Heart left ventricle (tissue), 16 donors: ENCODE data around the gene LSP1. TPM values are rescaled to one million over a fixed set of nuclear protein-coding genes. Genes with fewer than 3 reads are reported as not detected.
"Not testable (repeated sequence)": the region's sequence is repeated elsewhere in the genome, so short reads cannot be mapped to it uniquely, and the experiment has no call there.

Source experiments
- ATAC-seq, 4 donors: fragments of 200-7000 bp; cut with Tn5 transposase; one replicate each; pipeline ENCODE4 v1.9.1; 2020 to 2022; ENCODE audit warnings: moderate library complexity in 4 of 4, mild to moderate bottlenecking in 3 of 4, moderate number of reproducible peaks in 1 of 4
- DNase-seq, 5 donors: peaks; one replicate each; pipeline ENCODE4 v3.0.0-alpha.2; 2020
- H3K27ac ChIP-seq, 12 donors: fragments of 200-600 bp; sonication (generic) in 4 of 12; one replicate each; pipeline versions ENCODE4 v1.5.0 to v1.8.0; 2016 to 2022; ENCODE audit warnings: mild to moderate bottlenecking in 2 of 12
- H3K27me3 ChIP-seq, 9 donors: fragments of 200-600 bp; sonication (generic) in 2 of 9; one replicate each; pipeline versions ENCODE4 v1.5.1 to v1.8.0; 2016 to 2022; ENCODE audit warnings: mild to moderate bottlenecking in 3 of 9
- H3K36me3 ChIP-seq, 9 donors: fragments of 200-600 bp; sonication (generic) in 2 of 9; one replicate each; pipeline versions ENCODE4 v1.5.0 to v1.8.0; 2018 to 2022; ENCODE audit warnings: mild to moderate bottlenecking in 2 of 9
- H3K4me1 ChIP-seq, 12 donors: fragments of 200-600 bp; sonication (generic) in 4 of 12; one replicate each; pipeline versions ENCODE4 v1.5.0 to v1.8.0; 2016 to 2022; ENCODE audit warnings: mild to moderate bottlenecking in 3 of 12
- H3K4me3 ChIP-seq, 12 donors: fragments of 200-600 bp; sonication (generic) in 4 of 12; one replicate each; pipeline versions ENCODE4 v1.5.0 to v1.8.0; 2017 to 2022; ENCODE audit warnings: mild to moderate bottlenecking in 9 of 12, moderate library complexity in 4 of 12
- H3K9me3 ChIP-seq, 12 donors: fragments of 200-600 bp; sonication (generic) in 4 of 12; one replicate each; pipeline versions ENCODE4 v1.5.0 to v1.8.0; 2016 to 2022; ENCODE audit warnings: mild to moderate bottlenecking in 1 of 12
- CTCF ChIP-seq, 12 donors: fragments of 200-600 bp; sonication (generic) in 4 of 12; IDR thresholded peaks; one replicate each; pipeline versions ENCODE4 v1.5.0 to v1.8.0; 2018 to 2022; ENCODE audit warnings: antibody characterized with exemption in 12 of 12, mild to moderate bottlenecking in 5 of 12
- POLR2A ChIP-seq, 2 donors: fragments of 450-650 bp; IDR thresholded peaks; one replicate each; pipeline ENCODE4 v1.6.1; 2017; ENCODE audit warnings: antibody characterized with exemption in 2 of 2, mild to moderate bottlenecking in 2 of 2, moderate library complexity in 2 of 2
- WGBS, 4 donors: extraction: QIAGEN DNeasy Blood & Tissue Kit in 2 of 4; methylation state at CpG; one replicate each; pipeline versions ENCODE4 v1.1.5 to v1.1.7; 2013 to 2018; 5-methylcytosine and 5-hydroxymethylcytosine counted together
- intact Hi-C, 10 donors: fragments of 100-400 bp; cut with DNase I; formaldehyde crosslinking; loops; one replicate each; pipeline versions ENCODE4 v1.11.1 to v1.14.2; 2022
- polyA plus RNA-seq, 2 donors: library from polyadenylated mRNA; stranded (reverse); fragments of 200-250 nt; gene quantifications; one replicate each; pipeline ENCODE4 v1.2.3, GENCODE V29; 2013
- total RNA-seq, 9 donors: library from RNA; depleted of rRNA in 2 of 9; stranded (reverse); fragments of >200 nt in 2 of 9; fragmentation: NEBNext Ultra II Directional in 3 of 9; extraction: Animal tissue kit (Norgen Biotek cat#: 25700) in 3 of 9; gene quantifications; one replicate each; pipeline versions ENCODE4 v1.1.0 to v1.2.4, GENCODE V29; 2016 to 2023
- donor health status: ischemic (EF 13 %, LVEDD 7.1; RV severe dilation, severe dysfunction).
- donor health status: healthy with polysubstance abuse.
- donor health status: DM: no; HTN: yes; CAD: no.
- donor health status: DM: no; HTN: no; CAD: no.
- donor health status: ischemic (EF 25% LVEDD 6.9; RV normal size, moderate dysfunction).
- donor health status: ischemic (EF 25% LVEDD 5.7; RV mildly dilated, moderate dysfunction).
- donor health status: healthy.
- donor health status: DM: yes; HTN: yes; CAD: no.
- donor health status: ischemic (EF 35%, LVEDD 5.7; RV mildly dilated, moderate dysfunction).
- donor health status: nonischemic (EF 11% LVEDD 7.7; RV severe dilation, severe dysfunction).
- donor health status: DM: yes; HTN: yes; CAD: no.
- donor health status: PGD.
- donor health status: ischemic (EF 29% LVEDD 5.4; RV normal size, mild dysfunction).
- donor health status: nonischemic (EF 23%, LVEDD 6.1; RV moderate dilation, normal function).

The LSP1 gene
- total and polyA plus RNA-seq, 11 donors, result 10.0 to 86.8 (median 16.4) TPM

- no peak overlapping the region for H3K4me3 ChIP-seq
- intact Hi-C loops, result loop anchor here (2.0 to 10.0 kb wide), 8 partner anchors 34 to 269 kb away; partner anchors contain the start of genes TNNT3 (in 6 of the 10) and TNNI2 (in 3 of the 10)
- TF ChIP-seq CTCF (IDR thresholded peaks at IDR 0.05) (no peak), POLR2A (IDR thresholded peaks at IDR 0.05) (no peak)
- no peaks in the 10 kb centered on the region for H3K27me3 ChIP-seq
- peaks cover 17 to 53% (median 37%) of the 10 kb centered on the region in 12 donors for H3K4me1 ChIP-seq
- H3K27ac ChIP-seq, result peak overlapping the region in 10 of 12 donors; percentile 11 to 99 (median 96)
- no peaks in the 10 kb centered on the region for H3K9me3 ChIP-seq
- WGBS, 4 donors, result 91 to 93% (median 93%) methylated on average over 14 of the region's 14 CpGs
- ATAC-seq (no peak), DNase-seq (peak in 2 of 5 donors; percentile 25 to 57)
- peaks cover 0 to 57% (median 38%) of the 10 kb centered on the region in 9 donors for H3K36me3 ChIP-seq
These were observed 30.7 kb downstream of the LSP1 start for GRCh38 chr11:1883346-1884302.

DNA sequence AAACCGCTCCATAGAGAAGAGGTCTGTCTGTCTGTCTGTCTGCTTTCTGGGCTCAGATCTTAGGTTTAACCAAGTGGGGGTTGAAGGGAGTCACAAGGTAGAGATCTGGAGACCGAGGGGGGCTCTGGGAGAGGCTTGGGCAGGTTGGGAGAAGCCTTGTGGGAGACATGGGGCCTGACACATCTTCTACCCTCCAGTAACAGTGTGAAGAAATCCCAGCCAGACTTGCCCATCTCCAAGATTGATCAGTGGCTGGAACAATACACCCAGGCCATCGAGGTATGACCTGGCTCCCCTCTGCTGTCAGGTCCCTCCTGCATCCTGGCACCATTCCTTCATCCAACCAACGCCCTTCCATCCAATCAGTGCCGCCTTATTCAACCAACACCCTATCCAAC lies 31.4 kb downstream of the LSP1 start:
- TF ChIP-seq POLR2A (IDR thresholded peaks at IDR 0.05), result no peak
- no peak for TF ChIP-seq CTCF (IDR thresholded peaks at IDR 0.05)
- peaks cover 17 to 53% (median 36%) of the 10 kb centered on the region in 12 donors for H3K4me1 ChIP-seq

DNA sequence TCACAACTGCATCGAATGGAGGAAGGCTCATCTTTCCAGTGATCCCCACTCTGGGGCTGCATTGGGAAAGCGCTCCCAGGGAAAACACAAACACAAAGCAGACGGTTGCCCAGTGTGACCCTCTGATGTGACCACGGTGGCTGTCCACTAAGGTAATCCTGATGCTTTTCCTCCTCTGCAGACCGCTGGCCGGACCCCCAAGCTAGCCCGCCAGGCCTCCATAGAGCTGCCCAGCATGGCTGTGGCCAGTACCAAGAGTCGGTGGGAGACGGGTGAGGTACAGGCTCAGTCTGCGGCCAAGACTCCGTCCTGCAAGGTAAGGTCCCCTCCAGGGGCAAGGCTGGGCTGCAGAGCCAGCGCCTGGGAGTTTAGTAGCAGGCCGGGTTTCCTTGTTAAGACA lies 33.7 kb downstream of the LSP1 start:
- peak in 1 of 5 donors; percentile 38 for DNase-seq
- not testable (repeated sequence) for ATAC-seq, H3K27me3 ChIP-seq, H3K27ac ChIP-seq, H3K9me3 ChIP-seq, H3K4me3 ChIP-seq
- peaks cover 0 to 66% (median 38%) of the 10 kb centered on the region in 9 donors for H3K36me3 ChIP-seq
- intact Hi-C loops, result loop anchor here in 2 of 10 donors (10.0 kb wide), 1 partner anchor 258 kb away; no protein-coding TSS in a partner anchor
- peaks cover 8 to 48% (median 16%) of the 10 kb centered on the region in 12 donors for H3K4me1 ChIP-seq
- WGBS, 4 donors, result 86 to 91% (median 89%) methylated on average over 9 to 13 of the region's 13 CpGs

More for the DNA sequence above, 31.4 kb downstream of the LSP1 start:
- H3K27me3 ChIP-seq, result no peaks in the 10 kb centered on the region
- peaks cover 0 to 63% (median 38%) of the 10 kb centered on the region in 9 donors for H3K36me3 ChIP-seq
- DNase-seq, result peak in 1 of 5 donors; percentile 23
- no peak overlapping the region for H3K27ac ChIP-seq
- H3K9me3 ChIP-seq, result no peaks in the 10 kb centered on the region
- intact Hi-C loops, result loop anchor here (5.0 to 10.0 kb wide), 6 partner anchors 33 to 268 kb away; partner anchors contain the start of genes TNNT3 (in 6 of the 10) and TNNI2 (in 1 of the 10)
- ATAC-seq, result no peak
- WGBS, 4 donors, result 91 to 96% (median 92%) methylated on average over 5 of the region's 5 CpGs
- H3K4me3 ChIP-seq, result no peak overlapping the region

- ATAC-seq (no peak), DNase-seq (peak in 2 of 5 donors; percentile 21 to 33)
- H3K4me1 ChIP-seq, result peaks cover 0 to 38% (median 5%) of the 10 kb centered on the region in 12 donors
- TF ChIP-seq CTCF (IDR thresholded peaks at IDR 0.05), result no peak
- peak overlapping the region in 2 of 12 donors; percentile 30 to 71 for H3K27ac ChIP-seq
- peaks cover 0 to 66% (median 38%) of the 10 kb centered on the region in 9 donors for H3K36me3 ChIP-seq
- 85 to 94% (median 88%) methylated on average over 10 to 11 of the region's 11 CpGs for whole genome bisulfite sequencing, 4 donors
- intact Hi-C loops, result loop anchor here in 2 of 10 donors (10.0 kb wide), 1 partner anchor 257 kb away; no protein-coding TSS in a partner anchor
- H3K27me3 ChIP-seq, result no peaks in the 10 kb centered on the region
- no peaks in the 10 kb centered on the region for H3K9me3 ChIP-seq
- H3K4me3 ChIP-seq, result no peak overlapping the region
These were observed 34.8 kb downstream of the LSP1 start for GRCh38 chr11:1887451-1888346.
